ENCODE measurements around the gene TDRD3.

The TDRD3 gene

GRCh38 chr13:60463787-60464186 is 66.8 kb downstream of the TDRD3 start:
- DNase-seq: no peak

- no peak for DNase-seq
Observed at GRCh38 chr13:60467098-60467497, 70.1 kb downstream of the TDRD3 start.

DNA sequence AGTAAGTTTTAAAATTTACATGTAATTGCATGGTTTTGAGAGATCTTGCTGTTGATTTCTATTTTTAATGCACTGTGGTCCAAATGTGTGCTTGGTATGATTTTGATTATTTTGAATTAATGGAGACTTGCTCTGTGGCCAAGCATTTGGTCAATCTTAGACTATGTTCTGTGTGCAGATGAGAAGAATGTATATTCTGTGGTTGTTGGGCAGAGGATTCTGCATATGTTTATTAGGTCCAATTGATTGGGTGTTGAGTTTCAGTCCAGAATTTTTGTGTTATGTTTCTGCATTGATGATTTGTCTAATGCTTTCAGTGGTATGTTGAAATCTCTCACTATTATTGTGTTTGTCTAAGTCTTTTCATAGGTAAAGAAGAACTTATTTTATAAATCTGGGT is 82.3 kb downstream of the TDRD3 start:
- no peak for DNase-seq

DNA sequence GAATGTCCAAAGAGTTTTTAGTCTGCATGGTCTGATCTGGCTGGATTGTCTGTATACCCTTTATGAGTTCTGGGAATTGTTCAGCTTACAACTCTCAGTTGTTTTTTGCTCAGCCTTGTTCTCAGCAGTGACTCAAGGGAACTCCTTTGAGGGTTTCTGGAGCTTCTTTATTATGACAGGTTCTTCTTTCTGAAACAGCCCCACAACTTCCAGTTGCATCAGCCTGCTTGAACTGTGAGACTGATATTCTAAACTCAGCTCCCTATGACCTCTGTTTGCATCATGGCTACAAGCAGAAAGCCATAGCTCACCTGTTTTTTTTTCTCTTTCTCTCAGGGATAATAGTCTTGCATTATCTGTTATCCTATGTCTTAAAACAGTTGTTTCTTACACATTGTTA is 85.0 kb downstream of the TDRD3 start:
- DNase-seq: no peak

DNA sequence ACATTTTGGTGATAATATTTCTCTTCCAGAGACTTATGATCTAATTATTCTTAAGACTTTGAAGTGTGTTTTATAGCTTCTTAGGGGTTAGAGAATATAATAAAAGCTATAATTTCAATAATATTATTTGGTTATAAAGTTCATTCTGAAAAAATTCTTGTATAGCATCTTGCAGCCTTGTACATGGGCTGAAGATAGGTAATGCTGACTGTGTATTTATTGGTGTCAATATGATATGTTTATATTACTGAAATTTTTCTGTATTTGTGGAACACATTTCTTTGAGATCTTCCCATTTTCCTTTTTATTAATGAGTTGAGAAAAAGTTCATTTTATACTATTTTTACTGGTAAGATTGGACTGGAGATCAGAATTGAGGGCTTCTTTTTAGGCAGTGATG is 87.8 kb downstream of the TDRD3 start:
- DNase-seq: no peak

GRCh38 chr13:60491531-60491930 is 94.5 kb downstream of the TDRD3 start:
- DNase-seq: no peak

DNA sequence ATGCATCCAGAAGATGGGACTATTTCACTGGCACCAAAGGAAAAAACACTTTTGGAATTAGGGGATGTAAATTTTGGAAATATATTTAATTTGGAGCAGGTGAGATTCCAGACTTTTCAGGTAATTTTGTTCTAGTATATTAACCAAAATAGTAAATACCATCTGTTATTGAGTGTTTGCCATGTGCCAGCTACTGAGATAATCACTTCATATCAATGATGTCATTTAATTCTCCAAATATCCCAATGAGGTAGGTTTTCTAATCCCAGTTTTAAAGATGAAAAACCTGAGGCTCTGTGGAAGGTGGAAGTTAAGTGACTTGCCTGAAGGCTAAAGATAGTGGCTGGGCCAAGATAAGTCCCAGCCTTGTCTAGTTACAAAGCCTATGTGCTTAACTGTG is 95.2 kb downstream of the TDRD3 start:
- no peak for DNase-seq

DNA sequence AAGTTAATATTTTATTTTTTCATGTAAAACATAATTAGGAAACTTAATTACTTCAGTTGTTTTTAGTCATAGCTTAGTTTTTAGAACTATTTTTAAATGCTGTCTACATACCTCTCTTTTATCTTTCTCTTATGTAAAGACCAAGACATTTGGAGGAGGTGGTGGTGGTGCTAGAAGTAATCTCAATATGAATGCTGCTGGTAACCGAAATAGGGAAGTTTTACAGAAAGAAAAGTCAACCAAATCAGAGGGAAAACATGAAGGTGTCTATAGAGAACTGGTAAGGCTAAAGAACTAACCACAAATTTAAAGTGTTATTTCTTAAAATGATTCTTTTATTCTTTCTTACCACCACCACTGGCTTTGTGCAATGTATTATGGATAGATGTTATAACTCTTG is 97.3 kb downstream of the TDRD3 start:
- no peak for DNase-seq

- DNase-seq: no peak
Observed at GRCh38 chr13:60501236-60501635, 104.2 kb downstream of the TDRD3 start.

- no peak for DNase-seq
Observed at GRCh38 chr13:60509601-60510386, 112.8 kb downstream of the TDRD3 start.

DNA sequence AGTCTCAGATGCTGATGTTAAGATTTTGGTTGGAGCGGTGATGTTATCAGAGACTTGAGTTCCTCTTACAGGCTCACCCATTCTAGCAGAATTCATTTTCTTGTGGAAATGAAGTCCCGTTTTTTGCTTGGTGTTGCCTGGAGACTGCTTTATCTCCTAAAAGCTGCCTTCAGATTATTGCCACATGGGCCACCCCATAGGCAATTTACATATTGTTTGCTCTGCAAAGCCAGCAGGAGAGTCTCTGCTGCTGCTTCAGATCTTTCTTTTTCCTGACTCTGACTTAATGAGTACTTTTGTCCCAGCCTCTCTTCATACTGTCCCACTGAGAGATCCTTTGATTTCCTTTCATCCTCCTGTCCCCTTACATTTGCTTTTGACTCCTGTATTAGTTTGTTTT is 114.6 kb downstream of the TDRD3 start:
- DNase-seq: no peak

- no peak for DNase-seq
Observed at GRCh38 chr13:60514891-60515290, 117.9 kb downstream of the TDRD3 start.

DNA sequence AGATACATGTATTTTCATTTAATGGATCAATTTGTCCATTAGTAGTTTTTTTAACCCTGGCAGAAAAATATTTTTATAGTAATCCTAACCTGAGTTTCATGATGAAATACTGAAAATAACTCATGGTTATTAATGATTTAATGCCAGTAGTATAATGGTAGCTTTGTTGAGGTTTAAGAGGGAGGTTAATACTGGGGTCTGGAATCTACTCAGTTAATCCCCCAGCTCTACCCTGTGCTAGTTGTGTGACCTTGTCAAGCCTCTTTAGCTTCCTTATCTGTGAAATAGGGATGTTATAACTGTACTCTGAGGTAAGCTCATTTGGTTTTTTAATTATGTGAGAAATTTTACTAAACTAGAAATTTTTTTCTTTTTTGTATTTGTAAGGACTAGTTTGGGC is 122.5 kb downstream of the TDRD3 start:
- DNase-seq: no peak

GRCh38 chr13:60520902-60521569 is 124.0 kb downstream of the TDRD3 start:
- DNase-seq: no peak

GRCh38 chr13:60538566-60538965 is 141.5 kb downstream of the TDRD3 start:
- DNase-seq: no peak

- no peak for DNase-seq
Observed at GRCh38 chr13:60540276-60540675, 143.3 kb downstream of the TDRD3 start.

- DNase-seq: no peak
Observed at GRCh38 chr13:60562096-60562780, 165.2 kb downstream of the TDRD3 start.

DNA sequence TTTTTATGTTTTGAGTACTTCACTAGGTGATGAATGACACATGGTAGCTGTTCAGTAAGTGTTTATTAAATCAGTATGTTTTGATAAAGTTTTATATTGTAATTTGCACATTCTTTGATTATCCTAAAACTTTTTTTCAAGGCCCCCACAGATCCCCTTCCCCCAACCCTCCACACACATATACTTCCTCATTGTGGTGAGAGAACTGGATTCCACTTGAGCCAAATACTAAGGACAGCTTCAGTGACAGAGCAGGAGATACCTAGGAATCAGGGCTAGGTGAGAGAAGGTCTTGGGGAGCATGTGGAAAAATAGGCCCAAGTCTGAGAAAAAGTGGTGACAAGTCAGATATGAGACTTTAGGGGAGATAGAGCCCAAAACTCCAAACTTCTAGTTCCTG is 174.6 kb downstream of the TDRD3 start:
- no peak for DNase-seq

- DNase-seq: no peak
Observed at GRCh38 chr13:60572003-60572798, 175.2 kb downstream of the TDRD3 start.

DNA sequence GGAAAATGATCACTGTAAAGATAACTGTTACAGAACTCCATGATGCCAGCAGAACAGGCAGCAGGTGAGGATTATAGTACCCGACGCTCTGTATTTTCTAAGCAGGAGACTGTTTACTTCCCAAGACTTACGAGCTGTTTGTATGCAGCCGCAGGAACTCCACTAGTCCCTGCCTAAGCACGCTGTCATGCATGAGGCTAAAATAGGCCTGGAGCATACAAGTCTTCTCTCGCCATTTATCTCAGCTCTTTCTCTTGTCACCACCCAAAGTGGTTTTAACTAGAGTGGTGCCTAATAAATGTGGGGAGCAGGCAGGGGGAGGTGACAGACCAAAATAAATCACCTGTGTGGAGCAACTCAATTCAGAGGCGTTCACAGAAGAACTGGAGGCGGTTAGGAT is 175.8 kb downstream of the TDRD3 start:
- DNase-seq: no peak

GRCh38 chr13:60574735-60575134 is 177.7 kb downstream of the TDRD3 start:
- DNase-seq: no peak

DNA sequence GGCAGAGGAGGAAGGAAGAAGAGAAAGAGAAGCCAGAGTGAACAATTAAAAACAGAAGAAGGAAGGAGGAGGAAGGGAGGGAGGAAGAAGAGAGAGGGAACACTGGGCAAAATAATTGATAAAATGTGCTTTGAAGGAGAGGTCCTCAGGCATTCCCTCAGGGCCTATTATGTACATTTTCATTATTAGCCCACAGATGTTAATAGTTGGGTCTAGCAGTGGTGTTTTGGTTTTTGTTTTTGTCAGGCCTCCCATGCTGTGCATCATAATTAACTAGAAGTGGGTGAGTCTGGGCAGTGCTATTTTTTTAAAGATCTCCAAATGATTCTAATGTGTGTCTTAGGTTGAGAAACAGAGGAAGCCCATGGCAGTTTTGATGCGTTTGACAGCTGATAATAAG is 178.1 kb downstream of the TDRD3 start:
- no peak for DNase-seq

GRCh38 chr13:60577761-60578160 is 180.7 kb downstream of the TDRD3 start:
- DNase-seq: no peak

Measured in femur (tissue), 1 donor.